Prostate gland (tissue), 2 donors: ENCODE data around the gene NRBF2. TPM values are rescaled to one million over a fixed set of nuclear protein-coding genes. Genes with fewer than 3 reads are reported as not detected.

Source experiments
- DNase-seq: peaks from one replicate; pipeline ENCODE4 v3.0.0-alpha.2; 2019; ENCODE audit warnings: low spot score
- H3K27ac ChIP-seq, 2 donors: fragments of 200-600 bp; sonication (generic); 2 replicates each; pipeline ENCODE4 v1.5.1; 2017 to 2019
- H3K27me3 ChIP-seq: fragments of 200-600 bp; sonication (generic); replicated peaks from 2 replicates; pipeline ENCODE4 v1.5.1; 2019; ENCODE audit not compliant: insufficient read depth
- H3K36me3 ChIP-seq, 2 donors: fragments of 200-600 bp; sonication (generic); 1 replicate in 1 of 2; 2 replicates in 1 of 2; pipeline versions ENCODE4 v1.5.1 to v1.8.1; 2017 to 2019
- H3K4me1 ChIP-seq: fragments of 200-600 bp; sonication (generic); replicated peaks from 2 replicates; pipeline ENCODE4 v1.5.1; 2019
- H3K4me3 ChIP-seq, 2 donors: fragments of 200-600 bp; sonication (generic); 2 replicates each; pipeline ENCODE4 v1.5.1; 2017 to 2019
- H3K9me3 ChIP-seq: fragments of 200-600 bp; sonication (generic); 2 replicates; pipeline ENCODE4 v1.5.1; 2017
- POLR2A ChIP-seq: fragments of 450-650 bp; IDR thresholded peaks from one replicate; pipeline ENCODE4 v1.6.1; 2016; ENCODE audit warnings: antibody characterized with exemption, mild to moderate bottlenecking
- POLR2AphosphoS5 ChIP-seq: sonication (generic); formaldehyde crosslinking; IDR thresholded peaks from one replicate; pipeline ENCODE4 v1.6.1; 2017; ENCODE audit warnings: antibody characterized with exemption
- WGBS: methylation state at CpG from one replicate; pipeline ENCODE4 v1.1.5; 2018; 5-methylcytosine and 5-hydroxymethylcytosine counted together
- intact Hi-C: fragments of 100-400 bp; cut with DNase I; formaldehyde crosslinking; loops from one replicate; pipeline ENCODE4 v1.14.2; 2022
- total RNA-seq, 2 donors: library from RNA; depleted of rRNA; stranded (reverse); fragments of >200 nt; gene quantifications; one replicate each; pipeline ENCODE4 v1.1.0, GENCODE V29; 2016
- TF ChIP-seq, protein P1 (sequence below), 4 experiments: fragments of 200-600 bp in 2 of 4; fragments of 450-650 bp in 2 of 4; sonication (generic) in 2 of 4; IDR thresholded peaks; 1 replicate in 3 of 4; 2 replicates in 1 of 4; pipeline ENCODE4 v1.5.1; 2016 to 2019; ENCODE audit warnings: antibody characterized with exemption in 4 of 4, mild to moderate bottlenecking in 2 of 4, moderate library complexity in 2 of 4

Gene NRBF2
- total RNA-seq, 2 donors from 2014 or later, result 15.7 to 20.6 TPM

DNA sequence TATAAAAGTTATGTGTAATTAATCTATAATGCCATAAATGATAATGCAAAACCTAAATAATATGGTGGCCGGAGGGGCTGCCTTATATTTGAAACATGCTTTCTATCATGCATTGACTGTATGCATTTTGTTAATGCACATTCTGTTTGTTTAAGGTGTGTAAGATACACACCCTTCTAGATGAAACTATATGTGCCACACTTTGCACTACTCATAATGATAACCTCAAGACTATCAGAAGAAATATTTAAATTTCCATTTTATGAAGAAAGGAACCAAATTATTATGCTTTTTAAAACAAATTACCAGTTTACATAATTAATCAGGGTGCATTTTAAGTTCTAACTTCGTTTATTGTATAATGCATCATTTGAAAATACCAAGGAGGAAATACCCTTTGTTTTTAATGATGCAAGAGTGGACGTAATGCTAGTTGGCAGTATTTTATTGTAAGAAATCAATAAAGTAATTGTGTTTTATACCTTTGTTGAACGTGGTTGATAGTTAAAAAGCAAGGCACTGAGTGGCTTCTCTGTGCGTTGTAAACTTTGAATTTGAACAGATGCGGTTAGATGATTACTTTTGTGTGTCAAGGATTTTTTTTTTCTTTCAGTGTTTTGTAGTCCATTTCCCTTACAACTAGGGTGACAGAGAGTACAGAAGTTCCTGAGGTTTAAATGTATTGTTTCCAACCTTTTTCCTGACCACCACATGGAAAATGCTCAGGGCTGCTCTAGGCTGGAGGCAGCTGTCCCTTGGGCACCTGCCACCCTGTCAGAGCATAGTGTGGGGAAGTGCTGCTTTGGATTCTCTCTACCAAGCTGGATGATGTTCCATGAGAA, 21.6 kb downstream of the NRBF2 start:
- no peaks in the 10 kb centered on the region for H3K9me3 ChIP-seq
- H3K27ac ChIP-seq, result no peak overlapping the region
- intact Hi-C loops, result loop anchor here (5.0 kb wide), 3 partner anchors 337 to 712 kb away; partner anchors contain the start of gene EGR2
- no peak overlapping the region for H3K4me3 ChIP-seq
- TF ChIP-seq, protein P1, sequence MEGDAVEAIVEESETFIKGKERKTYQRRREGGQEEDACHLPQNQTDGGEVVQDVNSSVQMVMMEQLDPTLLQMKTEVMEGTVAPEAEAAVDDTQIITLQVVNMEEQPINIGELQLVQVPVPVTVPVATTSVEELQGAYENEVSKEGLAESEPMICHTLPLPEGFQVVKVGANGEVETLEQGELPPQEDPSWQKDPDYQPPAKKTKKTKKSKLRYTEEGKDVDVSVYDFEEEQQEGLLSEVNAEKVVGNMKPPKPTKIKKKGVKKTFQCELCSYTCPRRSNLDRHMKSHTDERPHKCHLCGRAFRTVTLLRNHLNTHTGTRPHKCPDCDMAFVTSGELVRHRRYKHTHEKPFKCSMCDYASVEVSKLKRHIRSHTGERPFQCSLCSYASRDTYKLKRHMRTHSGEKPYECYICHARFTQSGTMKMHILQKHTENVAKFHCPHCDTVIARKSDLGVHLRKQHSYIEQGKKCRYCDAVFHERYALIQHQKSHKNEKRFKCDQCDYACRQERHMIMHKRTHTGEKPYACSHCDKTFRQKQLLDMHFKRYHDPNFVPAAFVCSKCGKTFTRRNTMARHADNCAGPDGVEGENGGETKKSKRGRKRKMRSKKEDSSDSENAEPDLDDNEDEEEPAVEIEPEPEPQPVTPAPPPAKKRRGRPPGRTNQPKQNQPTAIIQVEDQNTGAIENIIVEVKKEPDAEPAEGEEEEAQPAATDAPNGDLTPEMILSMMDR (IDR thresholded peaks at IDR 0.05), result no peak
- no peak for TF ChIP-seq POLR2AphosphoS5
- no peak for TF ChIP-seq POLR2A
- no peaks in the 10 kb centered on the region for H3K36me3 ChIP-seq
- WGBS, result 80% methylated on average over 6 of the region's 6 CpGs
- H3K27me3 ChIP-seq, result no peaks in the 10 kb centered on the region
- DNase-seq, result no peak
- no peaks in the 10 kb centered on the region for H3K4me1 ChIP-seq

DNA sequence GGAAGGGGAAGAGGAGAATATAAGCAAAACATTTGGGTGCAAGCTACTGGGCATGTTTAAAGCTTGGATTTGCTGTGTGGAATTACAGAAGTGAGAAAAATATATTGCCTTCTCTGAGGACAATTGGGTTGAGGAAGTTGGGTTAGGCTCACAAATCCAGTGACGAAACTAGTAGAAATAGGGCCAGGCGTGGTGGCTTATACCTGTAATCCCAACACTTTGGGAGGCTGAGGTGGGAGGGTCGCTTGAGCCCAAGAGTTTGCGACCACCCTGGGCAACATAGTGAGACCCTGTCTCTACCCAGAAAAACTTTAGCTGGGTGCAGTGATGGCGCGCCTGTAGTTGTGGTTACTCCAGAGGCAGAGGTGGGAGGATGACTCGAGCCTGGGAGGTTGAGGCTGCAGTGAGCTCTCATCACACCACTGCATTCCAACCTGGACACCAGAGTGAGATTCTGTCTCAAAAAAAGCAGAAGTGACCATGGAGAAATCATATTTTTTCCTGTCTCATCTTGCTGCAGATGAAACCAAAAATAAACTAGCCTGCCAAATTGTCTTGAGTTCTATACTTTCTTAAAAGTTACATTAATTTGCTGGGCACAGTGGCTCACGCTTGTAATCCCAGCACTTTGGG, 22.4 kb downstream of the NRBF2 start:
- TF ChIP-seq, protein P1 (IDR thresholded peaks at IDR 0.05), result no peak
- TF ChIP-seq POLR2AphosphoS5, result no peak
- no peak for TF ChIP-seq POLR2A
- WGBS, result 90% methylated on average over 8 of the region's 8 CpGs
- Histone ChIP-seq H3K27me3 (no peaks in the 10 kb centered on the region), H3K4me3 (no peak overlapping the region), H3K9me3 (no peaks in the 10 kb centered on the region), H3K27ac (no peak overlapping the region), H3K36me3 (no peaks in the 10 kb centered on the region), H3K4me1 (no peaks in the 10 kb centered on the region)
- intact Hi-C loops, result loop anchor here (5.0 kb wide), 3 partner anchors 338 to 713 kb away; partner anchors contain the start of gene EGR2
- DNase-seq, result no peak

GRCh38 chr10:63156236-63156635, 23.1 kb downstream of the NRBF2 start:
- no peaks in the 10 kb centered on the region for H3K36me3 ChIP-seq
- no peak for DNase-seq
- WGBS, result 31% methylated on average over 2 of the region's 2 CpGs
- no peak for TF ChIP-seq POLR2A
- TF ChIP-seq POLR2AphosphoS5, result peak; percentile 70
- no peaks in the 10 kb centered on the region for H3K27me3 ChIP-seq
- intact Hi-C loops, result loop anchor here (5.0 kb wide), 3 partner anchors 339 to 714 kb away; partner anchors contain the start of gene EGR2
- no peaks in the 10 kb centered on the region for H3K4me1 ChIP-seq
- H3K4me3 ChIP-seq, result no peak overlapping the region
- H3K9me3 ChIP-seq, result no peaks in the 10 kb centered on the region
- H3K27ac ChIP-seq, result no peak overlapping the region

- Histone ChIP-seq H3K27ac (no peak overlapping the region), H3K4me3 (no peak overlapping the region), H3K9me3 (no peaks in the 10 kb centered on the region), H3K36me3 (no peaks in the 10 kb centered on the region), H3K4me1 (no peaks in the 10 kb centered on the region), H3K27me3 (no peaks in the 10 kb centered on the region)
- 68% methylated on average over 3 of the region's 3 CpGs for WGBS
- DNase-seq, result peak; percentile 34
- intact Hi-C loops, result loop anchor here (5.0 kb wide), 3 partner anchors 341 to 716 kb away; partner anchors contain the start of gene EGR2
- TF ChIP-seq, protein P1 (IDR thresholded peaks at IDR 0.05), result peak; percentile 67 to 81 (median 80)
- TF ChIP-seq POLR2AphosphoS5 (peak; percentile 56), POLR2A (no peak)
Measured at GRCh38 chr10:63157845-63158624, 24.9 kb downstream of the NRBF2 start.

DNA sequence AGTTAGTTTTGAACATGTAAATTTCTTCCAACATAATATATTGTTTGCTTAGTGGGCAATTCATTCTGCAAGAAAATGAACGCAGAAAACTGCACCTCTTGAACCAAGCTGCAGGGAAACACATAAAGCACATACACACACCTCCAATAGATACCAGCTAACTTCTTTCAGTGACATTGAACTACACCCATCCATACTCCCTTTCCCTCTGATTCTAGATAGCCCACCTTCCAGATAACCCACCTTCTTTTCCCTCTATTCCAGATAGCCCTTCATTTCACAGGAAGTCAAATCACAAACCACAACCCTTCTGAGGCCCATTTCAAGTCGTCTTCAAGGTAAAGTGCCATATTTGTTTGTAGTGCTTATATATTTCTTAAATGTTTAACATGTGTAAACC, 28.5 kb downstream of the NRBF2 start:
- peaks cover 6% of the 10 kb centered on the region for H3K4me1 ChIP-seq
- H3K36me3 ChIP-seq, result no peaks in the 10 kb centered on the region
- no peak overlapping the region for H3K4me3 ChIP-seq
- DNase-seq, result no peak
- TF ChIP-seq POLR2A (no peak), POLR2AphosphoS5 (no peak)
- TF ChIP-seq, protein P1 (IDR thresholded peaks at IDR 0.05), result no peak
- H3K9me3 ChIP-seq, result no peaks in the 10 kb centered on the region
- 45% methylated on average over 2 of the region's 2 CpGs for WGBS
- intact Hi-C loops, result no loop called here
- no peak overlapping the region for H3K27ac ChIP-seq
- no peaks in the 10 kb centered on the region for H3K27me3 ChIP-seq
